Mesenchymal stem cell (in vitro differentiated cells and primary cell): ENCODE data around the gene RPS10.

ENCODE experiments used
- DNase-seq: peaks from one replicate; pipeline ENCODE4 v3.0.0-alpha.2; 2013
- H2AFZ ChIP-seq: one replicate; pipeline ENCODE4 v1.6.1; 2013; ENCODE audit warnings: low read depth, mild to moderate bottlenecking, control low read depth, inconsistent platforms, low read length, moderate library complexity
- H2AK5ac ChIP-seq: 2 replicates; pipeline ENCODE4 v1.6.1; 2013; ENCODE audit warnings: low read length, moderate library complexity, mild to moderate bottlenecking, inconsistent platforms; ENCODE audit not compliant: severe bottlenecking
- H2BK120ac ChIP-seq: one replicate; pipeline ENCODE4 v1.6.1; 2013; ENCODE audit warnings: low read depth, mild to moderate bottlenecking, inconsistent platforms, low read length, moderate library complexity
- H2BK12ac ChIP-seq, 2 experiments: one replicate each; pipeline ENCODE4 v1.6.1; 2013; ENCODE audit warnings: inconsistent platforms in 2 of 2, low read length in 2 of 2, mild to moderate bottlenecking in 2 of 2, moderate library complexity in 2 of 2, control low read depth in 1 of 2
- H2BK15ac ChIP-seq: one replicate; pipeline ENCODE4 v1.6.1; 2013; ENCODE audit warnings: mild to moderate bottlenecking, low read depth, inconsistent platforms; ENCODE audit not compliant: poor library complexity, severe bottlenecking
- H2BK5ac ChIP-seq: 2 replicates; pipeline ENCODE4 v1.6.1; 2013; ENCODE audit warnings: low read depth, mild to moderate bottlenecking, low read length, control low read depth, inconsistent platforms; ENCODE audit not compliant: poor library complexity, severe bottlenecking
- H3K14ac ChIP-seq, 2 experiments: one replicate each; pipeline ENCODE4 v1.6.1; 2013; ENCODE audit warnings: inconsistent platforms in 2 of 2, low read length in 2 of 2, control low read depth in 1 of 2, mild to moderate bottlenecking in 1 of 2, moderate library complexity in 1 of 2
- H3K18ac ChIP-seq, 2 experiments: one replicate each; pipeline ENCODE4 v1.6.1; 2013; ENCODE audit warnings: inconsistent platforms in 2 of 2, low read length in 2 of 2, control low read depth in 1 of 2, low read depth in 1 of 2, mild to moderate bottlenecking in 1 of 2
- H3K23ac ChIP-seq, 2 experiments: one replicate each; pipeline ENCODE4 v1.6.1; 2013; ENCODE audit warnings: inconsistent platforms in 2 of 2, low read length in 2 of 2, mild to moderate bottlenecking in 2 of 2, moderate library complexity in 2 of 2, control low read depth in 1 of 2
- H3K27ac ChIP-seq: 2 replicates; pipeline ENCODE4 v1.5.1; 2013; ENCODE audit warnings: mild to moderate bottlenecking, moderate library complexity, low read length, control low read depth, inconsistent platforms; ENCODE audit not compliant: poor library complexity, severe bottlenecking
- H3K27me3 ChIP-seq, 2 experiments: 2 replicates each; pipeline versions ENCODE4 v1.6.1 to v1.7.0; 2013; ENCODE audit warnings: low read length in 2 of 2, mild to moderate bottlenecking in 2 of 2, moderate library complexity in 2 of 2, control low read depth in 1 of 2, inconsistent platforms in 1 of 2; ENCODE audit not compliant: control insufficient read depth in 1 of 2, insufficient read depth in 1 of 2
- H3K36me3 ChIP-seq, 2 experiments: 2 replicates each; pipeline versions ENCODE4 v1.6.1 to v1.7.0; 2013; ENCODE audit warnings: low read length in 2 of 2, control low read depth in 1 of 2, inconsistent platforms in 1 of 2, low read depth in 1 of 2, mild to moderate bottlenecking in 1 of 2; ENCODE audit not compliant: insufficient read depth in 2 of 2, control insufficient read depth in 1 of 2
- H3K4ac ChIP-seq, 2 experiments: one replicate each; pipeline ENCODE4 v1.6.1; 2013; ENCODE audit warnings: inconsistent platforms in 2 of 2, low read length in 2 of 2, mild to moderate bottlenecking in 2 of 2, moderate library complexity in 2 of 2, control low read depth in 1 of 2, low read depth in 1 of 2
- H3K4me1 ChIP-seq: 2 replicates; pipeline ENCODE4 v1.6.1; 2013; ENCODE audit warnings: low read depth, low read length, control low read depth; ENCODE audit not compliant: control insufficient read depth, insufficient read depth
- H3K4me2 ChIP-seq: 2 replicates; pipeline ENCODE4 v1.6.1; 2013; ENCODE audit warnings: low read length, mild to moderate bottlenecking, inconsistent platforms; ENCODE audit not compliant: poor library complexity, severe bottlenecking
- H3K4me3 ChIP-seq, 2 experiments: 2 replicates each; pipeline versions ENCODE4 v1.5.1 to v1.7.0; 2013; ENCODE audit warnings: low read length in 2 of 2, mild to moderate bottlenecking in 2 of 2, control low read depth in 1 of 2, low read depth in 1 of 2; ENCODE audit not compliant: insufficient read depth in 1 of 2
- H3K79me1 ChIP-seq: replicated peaks from 2 replicates; pipeline ENCODE4 v1.6.1; 2013; ENCODE audit warnings: mild to moderate bottlenecking, control low read depth, low read length, inconsistent platforms; ENCODE audit not compliant: poor library complexity, severe bottlenecking
- H3K9ac ChIP-seq: 2 replicates; pipeline ENCODE4 v1.7.0; 2013; ENCODE audit warnings: mild to moderate bottlenecking, low read length, moderate library complexity
- H3K9me3 ChIP-seq: 2 replicates; pipeline ENCODE4 v1.7.0; 2013; ENCODE audit warnings: mild to moderate bottlenecking, low read length; ENCODE audit not compliant: control insufficient read depth
- H4K8ac ChIP-seq: one replicate; pipeline ENCODE4 v1.6.1; 2013; ENCODE audit warnings: inconsistent platforms, mild to moderate bottlenecking, low read length, moderate library complexity
- H4K91ac ChIP-seq: one replicate; pipeline ENCODE4 v1.6.1; 2013; ENCODE audit warnings: mild to moderate bottlenecking, low read length, inconsistent platforms
- WGBS: methylation state at CpG from one replicate; pipeline ENCODE4 v1.1.7; 2013; ENCODE audit warnings: mixed read lengths; 5-methylcytosine and 5-hydroxymethylcytosine counted together

Gene RPS10

DNA sequence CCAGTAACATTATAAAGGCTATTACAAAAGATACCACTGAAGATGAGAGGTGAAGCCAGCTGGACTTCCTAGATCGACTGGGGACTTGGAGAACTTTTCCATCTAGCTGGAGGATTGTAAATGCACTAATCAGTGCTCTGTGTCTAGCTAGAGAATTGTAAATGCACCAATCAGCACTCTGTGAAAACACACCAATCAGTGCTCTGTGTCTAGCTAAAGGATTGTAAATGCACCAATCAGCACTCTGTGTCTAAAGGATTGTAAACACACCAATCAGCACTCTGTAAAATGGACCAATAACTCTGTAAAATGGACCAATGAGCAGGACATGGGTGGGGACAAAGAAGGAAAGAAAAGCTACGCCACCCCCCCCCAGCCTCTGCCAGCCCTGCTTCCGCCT is 13.6 kb upstream of the RPS10 start:
- H2AK5ac ChIP-seq = no peak overlapping the region
- H3K18ac ChIP-seq = no peak overlapping the region
- H3K4me2 ChIP-seq = no peak overlapping the region
- H3K9me3 ChIP-seq = no peaks in the 10 kb centered on the region
- H3K27me3 ChIP-seq = no peaks in the 10 kb centered on the region
- WGBS = 100% methylated on average over 1 of the region's 3 CpGs
- no peaks in the 10 kb centered on the region for H3K36me3 ChIP-seq
- no peak overlapping the region for H3K14ac ChIP-seq
- no peak overlapping the region for H3K27ac ChIP-seq
- no peak overlapping the region for H3K4ac ChIP-seq
- H3K4me1 ChIP-seq = no peaks in the 10 kb centered on the region
- no peak overlapping the region for H2AFZ ChIP-seq
- H3K4me3 ChIP-seq = no peak overlapping the region
- H2BK15ac ChIP-seq = no peak overlapping the region
- H2BK120ac ChIP-seq = no peak overlapping the region
- H3K79me1 ChIP-seq = no peaks in the 10 kb centered on the region
- H4K8ac ChIP-seq = no peak overlapping the region
- H4K91ac ChIP-seq = no peak overlapping the region
- no peak overlapping the region for H3K9ac ChIP-seq
- no peak overlapping the region for H3K23ac ChIP-seq
- DNase-seq = no peak
- no peak overlapping the region for H2BK5ac ChIP-seq
- H2BK12ac ChIP-seq = no peak overlapping the region

DNA sequence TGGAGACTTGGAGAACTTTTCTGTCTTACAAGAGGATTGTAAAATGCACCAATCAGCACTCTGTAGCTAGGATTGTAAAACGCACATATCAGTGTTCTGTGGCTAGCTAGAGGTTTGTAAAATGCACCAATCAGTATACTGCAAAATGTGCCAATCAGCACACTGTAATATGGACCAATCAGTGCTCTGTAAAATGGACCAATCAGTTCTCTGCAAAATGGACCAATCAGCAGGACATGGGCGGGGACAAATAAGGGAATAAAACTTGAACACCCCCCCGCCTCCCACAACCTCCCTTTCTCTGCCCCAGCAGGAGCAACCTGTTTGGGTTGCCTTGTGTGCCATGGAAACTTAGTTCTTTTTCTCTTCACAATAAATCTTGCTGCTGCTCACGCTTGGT is 12.8 kb upstream of the RPS10 start:
- DNase-seq = no peak
- no peak overlapping the region for H3K4me3 ChIP-seq
- no peak overlapping the region for H3K18ac ChIP-seq
- no peak overlapping the region for H2BK12ac ChIP-seq
- H2AK5ac ChIP-seq = no peak overlapping the region
- no peaks in the 10 kb centered on the region for H3K79me1 ChIP-seq
- H3K23ac ChIP-seq = no peak overlapping the region
- H3K9ac ChIP-seq = no peak overlapping the region
- WGBS = 80% methylated on average over 2 of the region's 4 CpGs
- no peak overlapping the region for H2BK15ac ChIP-seq
- no peaks in the 10 kb centered on the region for H3K36me3 ChIP-seq
- H3K27me3 ChIP-seq = no peaks in the 10 kb centered on the region
- no peak overlapping the region for H4K8ac ChIP-seq
- H3K4ac ChIP-seq = no peak overlapping the region
- H3K14ac ChIP-seq = no peak overlapping the region
- H2BK120ac ChIP-seq = no peak overlapping the region
- no peak overlapping the region for H2BK5ac ChIP-seq
- no peaks in the 10 kb centered on the region for H3K4me1 ChIP-seq
- no peak overlapping the region for H3K4me2 ChIP-seq
- no peaks in the 10 kb centered on the region for H3K9me3 ChIP-seq
- H4K91ac ChIP-seq = no peak overlapping the region
- no peak overlapping the region for H2AFZ ChIP-seq
- no peak overlapping the region for H3K27ac ChIP-seq

DNA sequence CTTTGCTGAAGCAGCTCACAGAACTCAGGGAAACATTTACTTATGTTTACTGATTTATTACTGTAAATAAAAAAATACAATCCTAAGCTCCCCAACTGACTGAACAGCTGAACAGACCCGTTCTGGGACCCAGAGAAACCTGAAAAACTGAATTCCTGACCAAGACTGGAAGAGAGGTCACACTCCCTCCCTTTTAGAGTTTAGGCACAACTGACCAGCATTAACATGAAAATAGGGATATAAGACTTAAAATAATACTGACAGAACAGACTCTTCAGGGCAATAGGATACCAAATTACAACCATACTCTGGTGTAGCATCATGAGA is 11.7 kb upstream of the RPS10 start:
- H3K36me3 ChIP-seq = no peaks in the 10 kb centered on the region
- no peak overlapping the region for H3K27ac ChIP-seq
- H2AFZ ChIP-seq = no peak overlapping the region
- H3K4me1 ChIP-seq = no peaks in the 10 kb centered on the region
- no peak overlapping the region for H3K14ac ChIP-seq
- no peak overlapping the region for H2BK5ac ChIP-seq
- H4K91ac ChIP-seq = no peak overlapping the region
- no peaks in the 10 kb centered on the region for H3K27me3 ChIP-seq
- no peak overlapping the region for H2BK120ac ChIP-seq
- H3K79me1 ChIP-seq = no peaks in the 10 kb centered on the region
- no peak overlapping the region for H4K8ac ChIP-seq
- no peak overlapping the region for H3K23ac ChIP-seq
- H2BK12ac ChIP-seq = no peak overlapping the region
- H3K9me3 ChIP-seq = no peaks in the 10 kb centered on the region
- WGBS = 50% methylated on average over 1 of the region's 1 CpG
- no peak overlapping the region for H3K4me2 ChIP-seq
- no peak for DNase-seq
- no peak overlapping the region for H3K4ac ChIP-seq
- no peak overlapping the region for H2AK5ac ChIP-seq
- no peak overlapping the region for H3K9ac ChIP-seq
- no peak overlapping the region for H2BK15ac ChIP-seq
- H3K4me3 ChIP-seq = no peak overlapping the region
- no peak overlapping the region for H3K18ac ChIP-seq

DNA sequence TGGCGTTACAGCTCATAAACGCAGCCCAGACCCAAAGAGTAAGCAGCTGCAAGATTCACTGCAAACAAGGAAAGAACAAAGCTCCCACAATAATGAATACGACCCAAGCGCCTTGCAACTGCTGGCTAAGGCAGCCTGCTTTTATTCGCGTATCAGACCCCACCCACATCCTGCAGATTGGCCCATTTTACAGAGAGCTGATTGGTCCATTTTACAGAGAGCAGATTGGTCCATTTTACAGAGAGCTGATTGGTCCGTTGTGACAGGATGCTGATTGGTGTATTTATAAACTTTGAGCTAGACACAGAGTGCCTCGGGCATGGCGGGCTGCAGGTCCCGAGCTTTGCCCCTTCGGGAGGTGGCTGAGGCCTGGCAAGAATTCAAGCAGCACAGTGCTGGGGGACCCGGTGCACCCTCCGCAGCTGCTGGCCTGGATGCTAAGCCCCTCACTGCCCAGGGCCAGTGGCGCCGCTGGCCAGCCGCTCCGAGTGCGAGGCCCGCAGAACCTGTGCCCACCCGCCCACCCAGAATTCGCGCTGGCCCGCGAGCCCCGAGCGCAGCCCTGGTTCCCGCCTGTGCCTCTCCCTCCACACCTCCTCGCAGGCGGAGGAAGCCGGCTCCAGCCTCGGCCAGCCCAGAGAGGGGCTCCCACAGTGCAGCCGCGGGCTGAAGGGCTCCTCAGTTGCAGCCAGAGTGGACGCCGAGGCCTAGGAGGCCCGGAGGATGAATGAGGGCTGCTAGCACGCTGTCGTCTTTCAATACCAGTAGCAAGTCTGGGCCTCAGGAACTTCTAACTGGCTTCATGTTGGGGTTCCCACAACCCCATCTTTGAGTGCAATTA is 11.2 kb upstream of the RPS10 start:
- Histone ChIP-seq H2BK120ac (no peak overlapping the region), H3K4me2 (no peak overlapping the region), H2BK15ac (no peak overlapping the region), H3K9me3 (no peaks in the 10 kb centered on the region), H3K9ac (no peak overlapping the region), H3K27ac (no peak overlapping the region), H3K36me3 (no peaks in the 10 kb centered on the region), H4K8ac (no peak overlapping the region), H2AFZ (no peak overlapping the region), H3K27me3 (no peaks in the 10 kb centered on the region), H3K79me1 (no peaks in the 10 kb centered on the region), H3K4me3 (no peak overlapping the region), H3K4ac (no peak overlapping the region), H3K23ac (no peak overlapping the region), H3K18ac (no peak overlapping the region), H3K14ac (no peak overlapping the region), H2BK5ac (no peak overlapping the region), H2BK12ac (no peak overlapping the region), H4K91ac (no peak overlapping the region), H2AK5ac (no peak overlapping the region), H3K4me1 (no peaks in the 10 kb centered on the region)
- no peak for DNase-seq
- WGBS = 91% methylated on average over 33 of the region's 38 CpGs
